Stomach (tissue), 4 donors: ENCODE data around the gene TBC1D4.

ENCODE experiments used
- EP300 ChIP-seq: sonication (generic); formaldehyde crosslinking; IDR thresholded peaks from one replicate; pipeline ENCODE4 v1.6.1; 2017; ENCODE audit warnings: antibody characterized with exemption
- POLR2A ChIP-seq, 4 donors: fragments of 450-650 bp; IDR thresholded peaks; one replicate each; pipeline ENCODE4 v1.6.1; 2016; ENCODE audit warnings: antibody characterized with exemption in 4 of 4, control low read depth in 2 of 4, mild to moderate bottlenecking in 1 of 4, moderate library complexity in 1 of 4
- POLR2AphosphoS5 ChIP-seq, 3 donors: sonication (generic); formaldehyde crosslinking; IDR thresholded peaks; one replicate each; pipeline ENCODE4 v1.6.1; 2016; ENCODE audit warnings: antibody characterized with exemption in 3 of 3
- TF ChIP-seq, protein P1 (sequence below), 7 experiments: fragments of 450-650 bp in 4 of 7; fragments of 200-600 bp in 3 of 7; sonication (generic) in 3 of 7; IDR thresholded peaks; one replicate each; pipeline ENCODE4 v1.5.1; 2016 to 2019; ENCODE audit warnings: antibody characterized with exemption in 7 of 7, control low read depth in 2 of 7, mild to moderate bottlenecking in 1 of 7

DNA sequence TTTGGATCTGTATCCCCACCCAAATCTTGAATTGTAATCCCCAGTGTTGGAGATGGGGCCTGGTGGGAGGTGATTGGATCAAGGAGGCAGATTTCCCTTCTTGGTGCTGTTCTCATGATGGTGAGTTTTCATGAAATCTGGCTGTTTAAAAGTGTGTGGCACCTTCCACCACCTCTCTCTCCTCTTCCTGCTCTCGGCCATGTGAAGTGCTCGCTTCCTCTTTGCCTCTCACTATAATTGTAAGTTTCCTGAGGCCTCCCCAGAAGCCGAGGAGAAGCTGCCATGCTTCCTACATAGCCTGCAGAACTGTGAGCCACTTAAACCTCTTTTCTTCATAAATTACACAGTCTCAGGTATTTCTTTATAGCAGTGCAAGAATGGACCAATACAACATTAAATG is 40.0 kb upstream of the TBC1D4 start:
- TF ChIP-seq, protein P1, sequence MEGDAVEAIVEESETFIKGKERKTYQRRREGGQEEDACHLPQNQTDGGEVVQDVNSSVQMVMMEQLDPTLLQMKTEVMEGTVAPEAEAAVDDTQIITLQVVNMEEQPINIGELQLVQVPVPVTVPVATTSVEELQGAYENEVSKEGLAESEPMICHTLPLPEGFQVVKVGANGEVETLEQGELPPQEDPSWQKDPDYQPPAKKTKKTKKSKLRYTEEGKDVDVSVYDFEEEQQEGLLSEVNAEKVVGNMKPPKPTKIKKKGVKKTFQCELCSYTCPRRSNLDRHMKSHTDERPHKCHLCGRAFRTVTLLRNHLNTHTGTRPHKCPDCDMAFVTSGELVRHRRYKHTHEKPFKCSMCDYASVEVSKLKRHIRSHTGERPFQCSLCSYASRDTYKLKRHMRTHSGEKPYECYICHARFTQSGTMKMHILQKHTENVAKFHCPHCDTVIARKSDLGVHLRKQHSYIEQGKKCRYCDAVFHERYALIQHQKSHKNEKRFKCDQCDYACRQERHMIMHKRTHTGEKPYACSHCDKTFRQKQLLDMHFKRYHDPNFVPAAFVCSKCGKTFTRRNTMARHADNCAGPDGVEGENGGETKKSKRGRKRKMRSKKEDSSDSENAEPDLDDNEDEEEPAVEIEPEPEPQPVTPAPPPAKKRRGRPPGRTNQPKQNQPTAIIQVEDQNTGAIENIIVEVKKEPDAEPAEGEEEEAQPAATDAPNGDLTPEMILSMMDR (IDR thresholded peaks at IDR 0.05): no peak
- TF ChIP-seq EP300 (no peak), POLR2AphosphoS5 (IDR thresholded peaks at IDR 0.05) (no peak), POLR2A (IDR thresholded peaks at IDR 0.05) (no peak)
